GM20431 (cell line): Measurements from ENCODE around the gene SNX8.
"Not testable (repeated sequence)": the region's sequence is repeated elsewhere in the genome, so short reads cannot be mapped to it uniquely, and the experiment has no call there.

ENCODE experiments used
- in situ Hi-C: fragments of 300-500 bp; cut with MseI, MboI; formaldehyde crosslinking; loops from one replicate; pipeline ENCODE4 v1.15.0; 2020; ENCODE audit warnings: low sequenced_read_pairs; ENCODE audit not compliant: unreplicated experiment

The SNX8 gene

DNA sequence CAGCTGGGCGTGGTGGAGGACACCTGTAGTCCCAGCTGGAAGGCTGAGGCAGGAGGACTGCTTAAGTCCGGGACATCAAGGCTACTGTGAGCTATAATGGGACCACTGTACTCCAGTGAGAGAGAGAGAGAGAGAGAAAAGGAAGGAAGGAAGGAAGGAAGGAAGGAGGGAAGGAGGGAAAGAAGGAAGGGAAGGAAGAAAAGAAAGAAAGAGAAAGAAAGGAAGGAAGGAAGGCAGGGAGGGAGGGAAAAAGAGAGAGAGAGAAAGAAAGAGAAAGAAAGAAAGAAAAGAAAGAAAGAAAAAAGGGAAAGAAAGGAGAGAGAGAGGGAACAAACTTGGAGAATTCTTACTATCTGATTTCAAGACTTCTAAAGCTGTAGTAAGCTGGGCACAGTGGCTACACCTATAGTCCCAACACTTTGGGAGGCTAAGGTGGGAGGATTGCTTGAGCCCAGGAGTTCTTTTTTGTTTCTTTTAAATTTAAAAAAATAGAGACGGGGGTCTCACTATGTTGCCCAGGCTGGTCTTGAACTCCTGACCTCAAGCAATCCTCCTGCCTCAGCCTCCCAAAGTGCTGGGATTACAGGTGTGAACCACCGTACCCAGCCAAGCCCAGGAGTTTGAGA, 18.5 kb upstream of the SNX8 start:
- in situ Hi-C loops, result loop anchor here (25.0 kb wide), 1 partner anchor 520 kb away; no protein-coding TSS in a partner anchor

DNA sequence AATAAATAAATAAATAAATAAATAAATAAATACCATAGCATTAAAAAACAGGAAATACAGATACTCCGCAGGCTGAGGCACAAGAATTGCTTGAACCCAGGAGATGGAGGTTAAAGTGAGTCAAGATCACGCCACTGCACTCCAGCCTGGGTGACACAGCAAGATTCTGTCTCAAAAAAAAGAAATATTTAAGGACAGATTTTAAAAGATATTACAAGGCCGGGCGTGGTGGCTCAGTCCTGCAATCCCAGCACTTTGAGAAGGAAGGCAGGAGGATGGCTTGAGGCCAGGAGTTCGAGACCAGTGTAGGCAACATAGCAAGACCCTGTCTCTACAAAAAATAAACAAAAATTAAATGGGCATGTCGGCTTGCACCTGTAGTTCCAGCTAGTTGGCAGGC, 17.5 kb upstream of the SNX8 start:
- in situ Hi-C loops, result loop anchor here (25.0 kb wide), 1 partner anchor 519 kb away; no protein-coding TSS in a partner anchor

DNA sequence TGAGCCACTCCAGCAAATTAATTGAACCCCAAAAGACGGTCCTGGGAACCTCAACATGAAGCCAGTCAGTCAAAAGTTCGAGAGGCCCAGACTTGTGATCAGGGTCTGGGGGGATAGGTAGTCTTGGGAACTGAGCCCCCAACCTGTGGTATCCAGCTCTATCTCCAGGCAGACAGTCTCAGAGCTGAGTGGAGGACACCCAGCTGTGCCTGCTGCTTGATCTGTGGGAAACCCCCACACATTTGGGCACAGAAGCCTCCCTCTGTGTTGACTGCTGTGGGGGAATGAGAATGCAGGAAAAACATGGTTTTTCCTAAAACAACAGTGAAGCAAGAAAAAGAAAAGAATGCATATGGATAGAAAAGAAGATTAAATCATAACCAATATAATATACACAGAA, 16.3 kb upstream of the SNX8 start:
- in situ Hi-C loops, result loop anchor here (25.0 kb wide), 1 partner anchor 518 kb away; no protein-coding TSS in a partner anchor

DNA sequence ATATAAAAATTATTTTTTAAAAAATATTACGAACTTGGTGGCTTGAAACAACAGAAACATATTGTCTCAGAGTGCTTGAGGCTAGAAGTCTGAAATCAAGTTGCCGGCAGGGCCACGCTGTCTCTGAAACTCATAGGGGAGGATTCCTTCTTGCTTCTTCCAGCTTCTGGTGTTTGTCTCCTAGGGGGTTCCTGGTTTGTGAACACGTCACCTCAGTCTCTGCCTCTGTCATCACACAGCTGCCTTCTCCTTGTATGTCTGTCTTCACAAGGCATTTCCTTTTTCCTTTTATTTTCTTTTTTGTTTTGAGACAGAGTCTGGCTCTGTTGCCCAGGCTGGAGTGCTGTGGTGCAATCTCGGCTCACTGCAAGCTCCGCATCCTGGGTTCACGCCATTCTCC, 12.7 kb upstream of the SNX8 start:
- in situ Hi-C loops, result loop anchor here (25.0 kb wide), 1 partner anchor 515 kb away; no protein-coding TSS in a partner anchor

DNA sequence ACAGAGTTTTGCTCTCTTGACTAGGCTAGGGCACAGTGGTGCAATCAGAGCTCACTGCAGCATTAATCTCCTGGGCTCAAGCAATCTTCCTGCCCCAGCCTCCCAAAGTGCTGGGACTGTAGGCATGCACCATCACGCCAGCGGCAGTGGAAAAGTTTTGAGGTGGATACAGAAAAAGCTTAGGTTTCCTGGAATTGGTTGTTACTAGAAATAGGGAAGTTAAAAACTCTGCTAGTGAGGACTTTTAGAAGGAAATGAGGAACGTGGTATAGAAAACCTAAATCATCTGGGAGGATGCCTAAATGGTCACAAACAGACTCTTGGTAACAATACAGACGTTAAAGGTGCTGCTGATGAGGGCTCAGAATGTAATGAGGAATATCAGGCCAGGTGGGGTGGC, 10.9 kb upstream of the SNX8 start:
- in situ Hi-C loops, result loop anchor here (25.0 kb wide), 1 partner anchor 513 kb away; no protein-coding TSS in a partner anchor

DNA sequence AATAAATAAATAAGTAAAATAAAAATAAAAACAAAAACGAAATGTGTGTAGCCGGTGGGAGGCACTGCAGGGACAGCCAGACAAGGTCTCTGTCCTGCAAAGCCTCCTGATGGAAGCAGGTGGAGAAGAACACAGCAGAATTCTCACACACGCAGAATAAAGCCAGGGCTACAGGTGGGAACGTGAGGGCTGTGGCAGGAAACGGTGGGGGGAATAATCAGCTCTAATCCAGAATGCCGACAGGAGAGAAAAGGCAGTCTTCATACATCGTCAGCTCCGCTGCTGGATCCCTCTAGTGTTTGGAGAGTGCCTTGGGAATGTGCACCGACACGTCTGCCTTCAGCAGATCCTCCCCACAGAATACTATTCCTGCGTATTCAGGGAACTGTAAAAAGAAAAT, 6.8 kb upstream of the SNX8 start:
- in situ Hi-C loops, result no loop called here

GRCh38 chr7:2317556-2318293, 3.5 kb upstream of the SNX8 start:
- in situ Hi-C loops, result no loop called here

GRCh38 chr7:2316578-2316977, 2.3 kb upstream of the SNX8 start:
- in situ Hi-C loops, result no loop called here

DNA sequence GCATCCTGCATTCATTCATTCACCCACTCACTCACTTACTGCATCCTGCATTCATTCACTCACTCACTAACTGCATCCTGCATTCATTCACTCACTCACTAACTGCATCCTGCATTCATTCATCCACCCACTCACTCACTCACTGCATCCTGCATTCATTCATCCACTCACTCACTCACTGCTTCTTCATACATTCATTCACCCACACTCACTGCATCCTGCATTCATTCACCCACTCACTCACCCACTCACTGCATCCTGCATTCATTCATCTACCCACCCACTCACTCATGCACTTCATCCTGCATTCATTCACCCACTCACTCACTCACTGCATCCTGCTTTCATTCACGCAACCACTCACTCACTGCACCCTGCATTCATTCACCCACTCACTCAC, 1.5 kb upstream of the SNX8 start:
- in situ Hi-C loops, result no loop called here

DNA sequence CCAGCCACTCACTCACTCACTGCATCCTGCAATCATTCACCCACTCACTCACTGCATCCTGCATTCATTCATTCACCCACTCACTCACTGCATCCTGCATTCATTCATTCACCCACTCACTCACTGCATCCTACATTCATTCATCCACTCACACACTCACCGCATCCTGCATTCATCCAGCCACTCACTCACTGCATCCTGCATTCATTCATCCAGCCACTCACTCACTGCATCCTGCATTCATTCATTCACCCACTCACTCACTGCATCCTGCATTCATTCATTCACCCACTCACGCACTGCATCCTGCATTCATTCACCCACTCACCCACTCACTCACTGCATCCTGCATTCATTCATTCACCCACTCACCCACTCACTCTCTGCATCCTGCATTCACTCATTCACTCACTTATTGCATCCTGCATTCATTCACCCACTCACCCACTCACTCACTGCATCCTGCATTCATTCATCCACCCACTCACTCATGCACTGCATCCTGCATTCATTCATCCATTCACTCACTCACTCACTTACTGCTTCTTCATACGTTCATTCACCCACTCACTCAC, 802 bp upstream of the SNX8 start:
- in situ Hi-C loops, result not testable (repeated sequence)

DNA sequence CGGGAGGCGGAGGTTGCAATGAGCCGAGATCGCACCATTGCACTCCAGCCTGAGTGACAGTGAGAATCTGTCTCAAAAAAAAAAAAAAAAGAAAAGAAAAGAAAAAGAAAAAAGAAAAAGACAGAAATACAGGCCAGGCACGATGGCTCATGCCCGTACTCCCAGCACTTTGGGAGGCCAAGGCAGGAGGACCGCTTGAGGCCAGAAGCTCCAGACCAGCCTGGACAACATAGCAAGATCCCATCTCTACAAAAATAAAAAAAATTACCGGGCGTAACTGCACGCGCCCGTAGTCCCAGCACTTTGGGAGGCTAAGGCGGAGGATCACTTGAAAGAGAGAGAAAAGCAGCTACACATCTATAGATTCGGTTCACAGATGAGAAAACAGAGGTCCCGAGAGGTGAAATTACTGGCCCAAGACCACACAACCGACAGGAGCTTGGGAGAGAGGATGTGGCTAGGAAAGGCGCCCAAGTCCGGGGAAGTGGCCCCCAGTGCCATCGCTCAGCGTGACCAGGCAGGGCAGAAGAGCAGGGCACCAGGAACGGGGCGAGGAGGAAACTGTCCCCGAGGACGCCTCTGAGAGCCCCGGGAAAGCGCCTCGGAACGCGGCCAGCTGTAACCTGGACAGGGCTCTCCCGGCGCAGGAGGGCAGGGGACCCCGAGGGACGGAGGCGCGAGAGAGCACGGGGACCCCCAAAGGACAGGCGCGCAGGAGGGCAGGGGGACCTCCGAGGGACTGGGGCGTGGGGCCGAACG, 612 bp downstream of the SNX8 start:
- in situ Hi-C loops, result no loop called here

DNA sequence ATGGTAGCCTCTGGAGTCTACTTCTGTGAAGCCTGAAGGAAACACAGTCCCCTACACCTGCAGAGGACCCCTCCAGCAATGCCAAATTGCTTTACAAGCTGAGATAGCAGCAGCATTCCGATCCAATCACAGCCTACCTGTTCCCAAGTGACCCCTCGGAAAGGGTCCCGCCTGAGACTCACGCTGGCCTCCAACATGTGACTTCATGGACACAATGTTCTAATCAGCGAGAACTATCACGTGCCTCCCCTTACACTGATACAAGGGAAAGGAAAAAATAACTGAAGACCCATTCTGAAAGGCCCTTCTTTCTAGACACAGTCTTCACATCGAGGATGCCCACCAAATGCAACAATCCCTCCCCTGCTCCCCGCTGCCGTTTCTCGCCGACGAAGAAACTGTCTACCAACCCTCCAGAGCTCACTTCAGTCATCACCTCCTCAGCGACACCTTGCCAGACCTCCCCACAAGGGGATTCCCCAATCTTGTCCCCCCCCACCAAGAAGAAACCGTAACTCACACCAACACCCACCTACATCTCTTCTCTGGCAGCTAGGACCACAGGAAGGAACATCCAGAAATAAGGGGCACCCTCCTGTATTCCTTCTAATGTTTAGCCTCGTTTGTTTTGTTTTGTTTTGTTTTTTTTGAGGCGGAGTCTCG, 1.8 kb downstream of the SNX8 start:
- in situ Hi-C loops, result no loop called here

- in situ Hi-C loops, result no loop called here
These were observed 4.3 kb downstream of the SNX8 start for GRCh38 chr7:2309889-2310331.

DNA sequence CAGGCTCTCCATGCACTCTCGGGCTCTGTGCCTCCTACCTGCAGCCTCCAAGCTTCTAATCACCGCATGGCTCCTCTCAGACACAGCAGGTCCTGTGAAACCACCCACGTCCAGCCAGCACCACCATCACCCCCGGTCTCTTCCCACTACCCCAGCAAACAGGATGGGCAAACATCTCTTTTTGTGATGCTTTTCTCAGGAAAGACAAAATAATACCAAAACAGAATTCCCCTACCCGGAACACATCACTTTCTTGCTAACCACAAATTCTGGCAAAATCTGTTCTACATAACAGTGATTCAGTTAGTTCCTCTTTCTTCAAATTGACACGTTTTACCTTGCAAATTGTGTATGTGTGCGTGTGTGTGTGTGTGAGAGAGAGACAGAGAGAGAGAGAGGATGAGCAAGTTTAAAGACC, 6.5 kb downstream of the SNX8 start:
- in situ Hi-C loops, result no loop called here

DNA sequence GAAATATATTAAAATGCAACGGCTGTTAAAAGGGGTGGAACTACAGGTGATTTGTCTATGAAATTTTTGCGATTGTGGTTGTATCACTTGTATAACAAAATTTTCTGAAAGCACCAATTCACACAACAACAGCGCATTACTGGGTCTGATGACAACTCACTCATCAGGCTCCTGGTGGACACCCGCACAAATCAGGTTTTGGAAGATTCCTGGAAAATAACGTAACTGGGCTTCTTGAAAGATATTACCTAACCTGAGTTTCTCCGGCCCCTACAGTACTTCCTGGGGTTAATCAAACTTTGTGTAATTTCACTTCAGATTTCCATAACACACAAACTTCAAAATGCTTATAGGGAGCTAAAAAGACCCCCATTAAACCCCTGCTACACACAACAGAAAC, 7.6 kb downstream of the SNX8 start:
- in situ Hi-C loops, result no loop called here

- in situ Hi-C loops, result not testable (repeated sequence)
These were observed 9.0 kb downstream of the SNX8 start for GRCh38 chr7:2305258-2305657.

DNA sequence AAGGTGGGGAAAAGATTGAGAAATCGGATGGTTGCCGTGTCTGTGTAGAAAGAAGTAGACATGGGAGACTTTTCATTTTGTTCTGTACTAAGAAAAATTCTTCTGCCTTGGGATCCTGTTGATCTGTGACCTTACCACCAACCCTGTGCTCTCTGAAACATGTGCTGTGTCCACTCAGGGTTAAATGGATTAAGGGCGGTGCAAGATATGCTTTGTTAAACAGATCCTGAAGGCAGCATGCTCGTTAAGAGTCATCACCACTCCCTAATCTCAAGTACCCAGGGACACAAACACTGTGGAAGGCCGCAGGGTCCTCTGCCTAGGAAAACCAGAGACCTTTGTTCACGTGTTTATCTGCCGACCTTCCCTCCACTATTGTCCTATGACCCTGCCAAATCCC, 10.7 kb downstream of the SNX8 start:
- in situ Hi-C loops, result not testable (repeated sequence)

- in situ Hi-C loops, result not testable (repeated sequence)
These were observed 11.4 kb downstream of the SNX8 start for GRCh38 chr7:2302743-2303397.

DNA sequence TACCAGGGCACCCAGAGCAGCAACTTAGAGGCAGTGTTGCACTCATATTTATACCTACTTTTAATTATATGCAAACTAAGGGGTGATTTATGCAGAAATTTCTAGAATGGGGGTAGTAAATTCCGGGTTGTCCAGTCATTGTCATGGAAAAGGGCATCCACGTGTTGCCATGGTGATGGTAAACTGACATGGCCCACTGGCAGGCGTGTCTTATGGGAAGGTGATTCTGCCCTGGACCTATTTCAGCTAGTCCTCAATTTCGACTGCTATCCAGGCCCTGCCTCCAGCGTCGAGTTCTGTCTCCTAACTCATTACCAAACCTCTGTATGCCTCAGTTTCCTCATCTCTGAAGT, 12.8 kb downstream of the SNX8 start:
- in situ Hi-C loops, result no loop called here
